ENCODE data around the gene RANBP3. TPM values are rescaled to one million over a fixed set of nuclear protein-coding genes. Genes with fewer than 3 reads are reported as not detected.

Gene RANBP3
- total and polyA plus RNA-seq, 2 of the 8 experiments (the other 6 are each of a cell fraction or from before 2014, with no cell fraction given): 95.4 to 122 TPM

GRCh38 chr19:5958074-5958850, 19.7 kb downstream of the RANBP3 start:
- Histone ChIP-seq H2BK120ac (replicated peaks; ENCODE audit: low read depth, low read length) (no peak overlapping the region), H3K4me3 (ENCODE audit: extremely low read depth in 1 of 4, insufficient read depth in 2 of 4, low read depth in 3 of 4, low read length in 4 of 4) (no peak overlapping the region), H3K79me1 (ENCODE audit: low read depth, low read length) (peaks cover 44% of the 10 kb centered on the region), H2BK5ac (ENCODE audit: low read depth, low read length) (no peak overlapping the region), H3K23me2 (ENCODE audit: low read depth, low read length) (no peaks in the 10 kb centered on the region), H4K5ac (ENCODE audit: insufficient read length, low read depth, low read length) (no peak overlapping the region), H3K18ac (ENCODE audit: extremely low read depth, low read length) (0 out of 2 replicates have a peak overlapping the region, but pooled peaks have one; percentile 20), H3K79me2 (ENCODE audit: control insufficient read depth in 1 of 2, insufficient read depth in 2 of 2, low read length in 2 of 2) (peaks cover 14 to 94% of the 10 kb centered on the region in 2 experiments), H2BK15ac (ENCODE audit: low read length) (no peak overlapping the region; the same call in 1 of the 2 replicates), H3K14ac (ENCODE audit: insufficient read length) (no peak overlapping the region), H3K4ac (replicated peaks; ENCODE audit: insufficient read length, low read depth, low read length) (no peak overlapping the region), H4K8ac (ENCODE audit: extremely low read depth, insufficient read depth, low read length) (0 out of 2 replicates have a peak overlapping the region, but pooled peaks have one; percentile 36), H2BK20ac (ENCODE audit: low read length) (no peak overlapping the region), H4K91ac (replicated peaks; ENCODE audit: insufficient read length, low read length) (no peak overlapping the region), H3K27ac (ENCODE audit: low read depth, low read length) (no peak overlapping the region), H3K23ac (ENCODE audit: insufficient read length) (no peak overlapping the region), H3K9ac (replicated peaks in 1 of 4; ENCODE audit: extremely low read depth in 1 of 4, low read depth in 3 of 4, low read length in 3 of 4) (peak overlapping the region in 1 of 4 experiments; percentile 24; a peak in 1 of 7 replicates), H4K20me1 (replicated peaks in 1 of 2; ENCODE audit: control insufficient read depth in 1 of 2, insufficient read depth in 2 of 2, low read length in 2 of 2) (peaks cover 38 to 50% of the 10 kb centered on the region in 2 experiments), H3K36me3 (ENCODE audit: control insufficient read depth in 2 of 4, insufficient read depth in 4 of 4, low read length in 3 of 4) (no peaks in the 10 kb centered on the region), H2AFZ (ENCODE audit: low read length) (no peak overlapping the region), H3K56ac (replicated peaks; ENCODE audit: insufficient read length, low read depth, low read length) (no peak overlapping the region), H3K27me3 (replicated peaks in 1 of 4; ENCODE audit: control insufficient read depth in 3 of 4, extremely low read depth in 1 of 4, insufficient read depth in 3 of 4, low read length in 3 of 4) (no peaks in the 10 kb centered on the region; a peak in 1 of 7 replicates), H2AK5ac (ENCODE audit: low read depth, low read length) (no peak overlapping the region), H2BK12ac (ENCODE audit: low read depth, low read length) (no peak overlapping the region), H3K4me2 (ENCODE audit: insufficient read depth in 1 of 2, low read depth in 2 of 2, low read length in 2 of 2) (peak overlapping the region in 1 of 2 experiments; percentile 16; a peak in 1 of 4 replicates), H3K4me1 (replicated peaks in 1 of 4; ENCODE audit: control insufficient read depth in 3 of 4, insufficient read depth in 4 of 4, low read length in 3 of 4) (peaks cover 12 to 44% (median 26%) of the 10 kb centered on the region in 4 experiments), H3K9me3 (ENCODE audit: insufficient read depth in 2 of 2, low read depth in 1 of 2, low read length in 1 of 2) (no peaks in the 10 kb centered on the region)
- TF ChIP-seq HDAC6 (IDR thresholded peaks at IDR 0.05; ENCODE audit: low read depth, low read length) (no peak), RNF2 (IDR thresholded peaks at IDR 0.05; ENCODE audit: borderline replicate concordance, low read depth, low read length, missing control alignments, poor library complexity, severe bottlenecking) (no peak), ASH2L (IDR thresholded peaks at IDR 0.05; ENCODE audit: low read length) (no peak), BCL11A (IDR thresholded peaks at IDR 0.05; ENCODE audit: low read depth in 2 of 2, low read length in 2 of 2) (no peak), MAX (IDR thresholded peaks at IDR 0.05) (peak; percentile 14; the same call in 1 of the 2 replicates), NRF1 (IDR thresholded peaks at IDR 0.05; ENCODE audit: low read depth, low read length) (no peak), POU5F1 (IDR thresholded peaks at IDR 0.05; ENCODE audit: low read depth, low read length) (no peak)
- CTCF ChIA-PET (ENCODE audit: partially characterized antibody): interaction anchor here (0.6 to 5.8 kb wide), 6 partner anchors 9 to 752 kb away, joined by 3 to 43 read pairs (median 4); no protein-coding TSS in a partner anchor
- POLR2A ChIA-PET (ENCODE audit: partially characterized antibody): interaction anchor here (1.7 kb wide), 1 partner anchor 17 kb away, joined by 4 read pairs; no protein-coding TSS in a partner anchor
- FAIRE-seq: no peak
- 75% methylated on average over 21 of the region's 21 CpGs; no CpG with 5 or more reads in 1 of the 2 experiments for WGBS, 2 experiments (ENCODE audit: extremely low coverage in 1 of 2, insufficient coverage in 1 of 2, insufficient read length in 1 of 2, insufficient replicate concordance in 2 of 2, low coverage in 1 of 2, low lambda C conversion rate in 2 of 2, missing lambda C conversion rate in 1 of 2)
- DNase-seq (ENCODE audit: low read depth in 1 of 2, low spot score in 2 of 2): no peak

All from H1 (cell line).